Liver (tissue), 9 donors: ENCODE measurements around the gene RGS12. TPM values are rescaled to one million over a fixed set of nuclear protein-coding genes. Genes with fewer than 3 reads are reported as not detected.

Source experiments
- DNase-seq: peaks from one replicate; pipeline ENCODE4 v3.0.0-alpha.2; 2017; ENCODE audit warnings: low spot score
- H3K27ac ChIP-seq, 2 donors: one replicate each; pipeline ENCODE4 v1.7.0; 2013; ENCODE audit warnings: inconsistent platforms in 2 of 2, low read length in 2 of 2, control low read depth in 1 of 2, low read depth in 1 of 2, mild to moderate bottlenecking in 1 of 2
- H3K27me3 ChIP-seq, 4 donors: one replicate each; pipeline versions ENCODE4 v1.6.1 to v1.7.0; 2013; ENCODE audit warnings: low read length in 3 of 4, inconsistent platforms in 1 of 4, mild to moderate bottlenecking in 1 of 4, moderate library complexity in 1 of 4; ENCODE audit not compliant: control insufficient read depth in 4 of 4, insufficient read depth in 4 of 4
- H3K36me3 ChIP-seq, 4 donors: one replicate each; pipeline versions ENCODE4 v1.6.1 to v1.7.0; 2013; ENCODE audit warnings: low read length in 3 of 4, mild to moderate bottlenecking in 3 of 4, low read depth in 1 of 4, moderate library complexity in 1 of 4; ENCODE audit not compliant: control insufficient read depth in 4 of 4, insufficient read depth in 3 of 4
- H3K4me1 ChIP-seq, 4 donors: one replicate each; pipeline versions ENCODE4 v1.6.1 to v1.7.0; 2013; ENCODE audit warnings: low read length in 3 of 4, mild to moderate bottlenecking in 3 of 4, moderate library complexity in 1 of 4; ENCODE audit not compliant: control insufficient read depth in 4 of 4, insufficient read depth in 4 of 4
- H3K4me3 ChIP-seq, 3 donors: one replicate each; pipeline versions ENCODE4 v1.6.1 to v1.7.0; 2013; ENCODE audit warnings: low read length in 3 of 3, control low read depth in 1 of 3, low read depth in 1 of 3, mild to moderate bottlenecking in 1 of 3
- H3K9ac ChIP-seq, 2 donors: one replicate each; pipeline ENCODE4 v1.7.0; 2013; ENCODE audit warnings: low read length in 2 of 2, mild to moderate bottlenecking in 2 of 2, moderate library complexity in 2 of 2, control low read depth in 1 of 2, low read depth in 1 of 2
- H3K9me3 ChIP-seq, 4 donors: one replicate each; pipeline versions ENCODE4 v1.6.1 to v1.7.0; 2013; ENCODE audit warnings: low read length in 3 of 4; ENCODE audit not compliant: control insufficient read depth in 4 of 4
- EGR1 ChIP-seq, 2 donors: IDR thresholded peaks; 2 replicates each; pipeline ENCODE4 v1.6.1; 2016 to 2018; ENCODE audit warnings: antibody characterized with exemption in 2 of 2, low read depth in 2 of 2
- FOXA1 ChIP-seq: IDR thresholded peaks from 2 replicates; pipeline ENCODE4 v1.6.1; 2016; ENCODE audit warnings: antibody characterized with exemption
- FOXA2 ChIP-seq: IDR thresholded peaks from 2 replicates; pipeline ENCODE4 v1.6.1; 2016; ENCODE audit warnings: antibody characterized with exemption
- GABPA ChIP-seq, 2 donors: IDR thresholded peaks in 1 of 2; conservative IDR thresholded peaks in 1 of 2; 2 replicates each; pipeline ENCODE4 v1.6.1; 2016; ENCODE audit warnings: antibody characterized with exemption in 2 of 2, mild to moderate bottlenecking in 1 of 2, moderate library complexity in 1 of 2
- HNF4G ChIP-seq: IDR thresholded peaks from 2 replicates; pipeline ENCODE4 v1.6.1; 2016; ENCODE audit warnings: antibody characterized with exemption
- MAX ChIP-seq: IDR thresholded peaks from 2 replicates; pipeline ENCODE4 v1.6.1; 2016; ENCODE audit warnings: antibody characterized with exemption
- RAD21 ChIP-seq, 2 donors: IDR thresholded peaks; 2 replicates each; pipeline ENCODE4 v1.6.1; 2016; ENCODE audit warnings: antibody characterized with exemption in 2 of 2, mild to moderate bottlenecking in 2 of 2
- RXRA ChIP-seq, 2 donors: IDR thresholded peaks; 2 replicates each; pipeline ENCODE4 v1.6.1; 2017 to 2018; ENCODE audit warnings: antibody characterized with exemption in 2 of 2, mild to moderate bottlenecking in 1 of 2
- SP1 ChIP-seq: IDR thresholded peaks from 2 replicates; pipeline ENCODE4 v1.6.1; 2018; ENCODE audit warnings: antibody characterized with exemption, mild to moderate bottlenecking
- TAF1 ChIP-seq: conservative IDR thresholded peaks from 2 replicates; pipeline ENCODE4 v1.6.1; 2016; ENCODE audit warnings: antibody characterized with exemption, mild to moderate bottlenecking
- WGBS: extraction: QIAGEN DNeasy Blood & Tissue Kit; methylation state at CpG from one replicate; pipeline ENCODE4 v1.1.7; 2013; 5-methylcytosine and 5-hydroxymethylcytosine counted together
- polyA plus RNA-seq, 2 donors: library from polyadenylated mRNA; stranded (reverse) in 1 of 2; unstranded in 1 of 2; fragments of 200-250 nt in 1 of 2; fragments of >200 nt in 1 of 2; fragmentation: Nextera tagmentation in 1 of 2; extraction: Ambion mirVana in 1 of 2; gene quantifications; one replicate each; pipeline versions ENCODE4 v1.2.1 to v1.2.3, GENCODE V29; 2013 to 2015
- total RNA-seq, 2 donors: library from RNA; depleted of rRNA; stranded (reverse); fragments of >200 nt; gene quantifications; one replicate each; pipeline ENCODE4 v1.2.3, GENCODE V29; 2014
- TF ChIP-seq, protein P1 (sequence below): IDR thresholded peaks from 2 replicates; pipeline ENCODE4 v1.6.1; 2016; ENCODE audit warnings: antibody characterized with exemption
- TF ChIP-seq, protein P2 (sequence below): IDR thresholded peaks from 2 replicates; pipeline ENCODE4 v1.6.1; 2016; ENCODE audit warnings: antibody characterized with exemption
- TF ChIP-seq, protein P3 (sequence below): fragments of 150-350 bp; IDR thresholded peaks from 2 replicates; pipeline ENCODE4 v1.5.1; 2017; ENCODE audit warnings: improper control_type of control experiment, low read depth, low read length; ENCODE audit not compliant: missing input control
- TF ChIP-seq, protein P4 (sequence below): IDR thresholded peaks from 2 replicates; pipeline ENCODE4 v1.6.1; 2016; ENCODE audit warnings: antibody characterized with exemption, mild to moderate bottlenecking
- donor health status: healthy.
- donor health status: healthy.
- donor health status: healthy.
- donor health status: healthy.
- donor health status: healthy.

RGS12 gene
- total and polyA plus RNA-seq, 4 donors = 6.4 to 23.2 (median 11.5) TPM

- DNase-seq = no peak
- no peaks in the 10 kb centered on the region for H3K9me3 ChIP-seq
Observed at GRCh38 chr4:3255611-3256186, 37.1 kb upstream of the RGS12 start.

GRCh38 chr4:3256230-3257102 is 36.4 kb upstream of the RGS12 start:
- H3K9me3 ChIP-seq = no peaks in the 10 kb centered on the region
- H3K4me3 ChIP-seq = no peak overlapping the region
- WGBS = 88% methylated on average over 21 of the region's 21 CpGs
- no peaks in the 10 kb centered on the region for H3K4me1 ChIP-seq
- peaks cover 0 to 3% (median 0%) of the 10 kb centered on the region in 4 donors for H3K36me3 ChIP-seq
- H3K27ac ChIP-seq = no peak overlapping the region
- no peaks in the 10 kb centered on the region for H3K27me3 ChIP-seq
- no peak overlapping the region for H3K9ac ChIP-seq
- DNase-seq = no peak
- TF ChIP-seq, protein P1, sequence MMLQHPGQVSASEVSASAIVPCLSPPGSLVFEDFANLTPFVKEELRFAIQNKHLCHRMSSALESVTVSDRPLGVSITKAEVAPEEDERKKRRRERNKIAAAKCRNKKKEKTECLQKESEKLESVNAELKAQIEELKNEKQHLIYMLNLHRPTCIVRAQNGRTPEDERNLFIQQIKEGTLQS = no peak
- TF ChIP-seq MAX (no peak), EGR1 (IDR thresholded peaks at IDR 0.05; ENCODE audit: low read depth in 2 of 2) (no peak), GABPA (IDR thresholded peaks at IDR 0.05 in 1 of 2, conservative IDR thresholded peaks at IDR 0.05 in 1 of 2) (no peak), FOXA2 (no peak), TAF1 (no peak)
- TF ChIP-seq, protein P2, sequence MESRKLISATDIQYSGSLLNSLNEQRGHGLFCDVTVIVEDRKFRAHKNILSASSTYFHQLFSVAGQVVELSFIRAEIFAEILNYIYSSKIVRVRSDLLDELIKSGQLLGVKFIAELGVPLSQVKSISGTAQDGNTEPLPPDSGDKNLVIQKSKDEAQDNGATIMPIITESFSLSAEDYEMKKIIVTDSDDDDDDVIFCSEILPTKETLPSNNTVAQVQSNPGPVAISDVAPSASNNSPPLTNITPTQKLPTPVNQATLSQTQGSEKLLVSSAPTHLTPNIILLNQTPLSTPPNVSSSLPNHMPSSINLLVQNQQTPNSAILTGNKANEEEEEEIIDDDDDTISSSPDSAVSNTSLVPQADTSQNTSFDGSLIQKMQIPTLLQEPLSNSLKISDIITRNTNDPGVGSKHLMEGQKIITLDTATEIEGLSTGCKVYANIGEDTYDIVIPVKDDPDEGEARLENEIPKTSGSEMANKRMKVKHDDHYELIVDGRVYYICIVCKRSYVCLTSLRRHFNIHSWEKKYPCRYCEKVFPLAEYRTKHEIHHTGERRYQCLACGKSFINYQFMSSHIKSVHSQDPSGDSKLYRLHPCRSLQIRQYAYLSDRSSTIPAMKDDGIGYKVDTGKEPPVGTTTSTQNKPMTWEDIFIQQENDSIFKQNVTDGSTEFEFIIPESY = no peak

More at GRCh38 chr4:3255611-3256186, 37.1 kb upstream of the RGS12 start:
- Histone ChIP-seq H3K27ac (no peak overlapping the region), H3K4me1 (no peaks in the 10 kb centered on the region), H3K27me3 (no peaks in the 10 kb centered on the region), H3K9ac (no peak overlapping the region), H3K36me3 (peaks cover 0 to 3% (median 0%) of the 10 kb centered on the region in 4 donors), H3K4me3 (no peak overlapping the region)
- 95% methylated on average over 36 of the region's 36 CpGs for WGBS
- TF ChIP-seq TAF1 (no peak), FOXA2 (no peak), RXRA (IDR thresholded peaks at IDR 0.05) (no peak), GABPA (IDR thresholded peaks at IDR 0.05 in 1 of 2, conservative IDR thresholded peaks at IDR 0.05 in 1 of 2) (no peak), FOXA1 (no peak), HNF4G (no peak), RAD21 (IDR thresholded peaks at IDR 0.05) (no peak), SP1 (no peak), EGR1 (IDR thresholded peaks at IDR 0.05; ENCODE audit: low read depth in 2 of 2) (no peak)
- TF ChIP-seq, protein P3, sequence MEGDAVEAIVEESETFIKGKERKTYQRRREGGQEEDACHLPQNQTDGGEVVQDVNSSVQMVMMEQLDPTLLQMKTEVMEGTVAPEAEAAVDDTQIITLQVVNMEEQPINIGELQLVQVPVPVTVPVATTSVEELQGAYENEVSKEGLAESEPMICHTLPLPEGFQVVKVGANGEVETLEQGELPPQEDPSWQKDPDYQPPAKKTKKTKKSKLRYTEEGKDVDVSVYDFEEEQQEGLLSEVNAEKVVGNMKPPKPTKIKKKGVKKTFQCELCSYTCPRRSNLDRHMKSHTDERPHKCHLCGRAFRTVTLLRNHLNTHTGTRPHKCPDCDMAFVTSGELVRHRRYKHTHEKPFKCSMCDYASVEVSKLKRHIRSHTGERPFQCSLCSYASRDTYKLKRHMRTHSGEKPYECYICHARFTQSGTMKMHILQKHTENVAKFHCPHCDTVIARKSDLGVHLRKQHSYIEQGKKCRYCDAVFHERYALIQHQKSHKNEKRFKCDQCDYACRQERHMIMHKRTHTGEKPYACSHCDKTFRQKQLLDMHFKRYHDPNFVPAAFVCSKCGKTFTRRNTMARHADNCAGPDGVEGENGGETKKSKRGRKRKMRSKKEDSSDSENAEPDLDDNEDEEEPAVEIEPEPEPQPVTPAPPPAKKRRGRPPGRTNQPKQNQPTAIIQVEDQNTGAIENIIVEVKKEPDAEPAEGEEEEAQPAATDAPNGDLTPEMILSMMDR = no peak
- TF ChIP-seq, protein P4, sequence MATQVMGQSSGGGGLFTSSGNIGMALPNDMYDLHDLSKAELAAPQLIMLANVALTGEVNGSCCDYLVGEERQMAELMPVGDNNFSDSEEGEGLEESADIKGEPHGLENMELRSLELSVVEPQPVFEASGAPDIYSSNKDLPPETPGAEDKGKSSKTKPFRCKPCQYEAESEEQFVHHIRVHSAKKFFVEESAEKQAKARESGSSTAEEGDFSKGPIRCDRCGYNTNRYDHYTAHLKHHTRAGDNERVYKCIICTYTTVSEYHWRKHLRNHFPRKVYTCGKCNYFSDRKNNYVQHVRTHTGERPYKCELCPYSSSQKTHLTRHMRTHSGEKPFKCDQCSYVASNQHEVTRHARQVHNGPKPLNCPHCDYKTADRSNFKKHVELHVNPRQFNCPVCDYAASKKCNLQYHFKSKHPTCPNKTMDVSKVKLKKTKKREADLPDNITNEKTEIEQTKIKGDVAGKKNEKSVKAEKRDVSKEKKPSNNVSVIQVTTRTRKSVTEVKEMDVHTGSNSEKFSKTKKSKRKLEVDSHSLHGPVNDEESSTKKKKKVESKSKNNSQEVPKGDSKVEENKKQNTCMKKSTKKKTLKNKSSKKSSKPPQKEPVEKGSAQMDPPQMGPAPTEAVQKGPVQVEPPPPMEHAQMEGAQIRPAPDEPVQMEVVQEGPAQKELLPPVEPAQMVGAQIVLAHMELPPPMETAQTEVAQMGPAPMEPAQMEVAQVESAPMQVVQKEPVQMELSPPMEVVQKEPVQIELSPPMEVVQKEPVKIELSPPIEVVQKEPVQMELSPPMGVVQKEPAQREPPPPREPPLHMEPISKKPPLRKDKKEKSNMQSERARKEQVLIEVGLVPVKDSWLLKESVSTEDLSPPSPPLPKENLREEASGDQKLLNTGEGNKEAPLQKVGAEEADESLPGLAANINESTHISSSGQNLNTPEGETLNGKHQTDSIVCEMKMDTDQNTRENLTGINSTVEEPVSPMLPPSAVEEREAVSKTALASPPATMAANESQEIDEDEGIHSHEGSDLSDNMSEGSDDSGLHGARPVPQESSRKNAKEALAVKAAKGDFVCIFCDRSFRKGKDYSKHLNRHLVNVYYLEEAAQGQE = no peak
- TF ChIP-seq, protein P2 = no peak
